ENCODE measurements around the gene INF2. TPM values are rescaled to one million over a fixed set of nuclear protein-coding genes. Genes with fewer than 3 reads are reported as not detected.

The INF2 gene
- total and polyA plus RNA-seq, 9 of the 15 experiments (the other 6 are each of a cell fraction or from before 2014, with no cell fraction given), result 0.56 to 31.3 (median 7.8) TPM

DNA sequence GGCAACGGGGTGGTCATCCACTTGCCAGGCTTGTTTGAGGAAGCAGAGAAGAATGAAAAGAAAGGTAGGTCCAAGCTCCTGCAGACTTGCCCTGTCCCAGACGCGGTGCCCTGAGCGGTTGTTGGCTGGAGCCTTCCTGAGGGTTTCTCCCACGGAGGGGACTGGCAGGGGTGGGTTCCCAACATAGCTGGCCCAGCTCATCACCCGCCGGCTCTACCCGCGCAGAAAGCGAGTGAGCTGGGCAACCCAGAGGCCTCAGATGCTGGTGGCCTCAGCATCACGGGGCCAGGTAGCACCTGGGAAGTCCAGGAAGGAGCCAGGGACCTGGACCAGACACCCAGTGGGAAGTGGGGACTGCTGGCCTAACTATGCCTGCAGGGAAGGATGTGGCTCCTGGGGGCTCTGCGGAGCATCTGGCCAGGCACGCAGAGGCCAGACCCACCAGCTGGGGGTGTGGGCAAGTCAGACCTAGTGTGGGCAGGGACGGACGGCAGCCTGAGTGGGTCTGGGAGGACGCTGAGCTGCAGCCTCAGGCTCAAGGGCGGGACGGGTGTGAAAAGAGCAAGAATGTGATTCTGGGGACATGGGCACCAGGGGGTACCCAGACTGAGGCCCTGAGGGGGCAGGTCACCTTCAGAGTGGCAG lies 49.1 kb downstream of the INF2 start:
- Histone ChIP-seq H4K20me1 (replicated peaks; ENCODE audit: control insufficient read depth, insufficient read depth, low read length) (no peaks in the 10 kb centered on the region), H3K4me1 (replicated peaks in 1 of 2; ENCODE audit: control insufficient read depth in 2 of 2, insufficient read depth in 2 of 2, low read length in 2 of 2) (peaks cover 0 to 45% of the 10 kb centered on the region in 2 experiments; a peak in 2 of 5 replicates), H3K9me1 (ENCODE audit: control insufficient read depth, insufficient read depth, low read length) (no peaks in the 10 kb centered on the region), H3K36me3 (ENCODE audit: control insufficient read depth, insufficient read depth, low read length) (no peaks in the 10 kb centered on the region), H3K79me2 (ENCODE audit: control insufficient read depth, insufficient read depth, low read length) (no peaks in the 10 kb centered on the region), H3K27ac (ENCODE audit: extremely low read depth, low read depth, low read length) (no peak overlapping the region), H3K4me2 (ENCODE audit: insufficient read depth, low read length) (no peak overlapping the region), H3K27me3 (ENCODE audit: control insufficient read depth in 2 of 2, insufficient read depth in 2 of 2, low read length in 2 of 2) (no peaks in the 10 kb centered on the region), H3K9me3 (replicated peaks; ENCODE audit: control insufficient read depth, insufficient read depth, low read depth, low read length) (no peaks in the 10 kb centered on the region), H2AFZ (ENCODE audit: low read depth, low read length) (no peak overlapping the region), H3K4me3 (no peak overlapping the region), H3K9ac (ENCODE audit: insufficient read depth in 1 of 2, low read depth in 2 of 2, low read length in 2 of 2) (no peak overlapping the region; a peak in 2 of 4 replicates)
- BruUV-seq (replicated peaks), result no TSS peak
- intact Hi-C loops (cut with micrococcal nuclease), result no loop called here
- ChIA-PET POLR2A (interaction anchor here (0.5 to 1.3 kb wide), 3 partner anchors 9 to 860 kb away, joined by 3 to 4 read pairs (median 4); no protein-coding TSS in a partner anchor), CTCF (ENCODE audit: low intra/inter-chr PET ratio) (no interaction called here)
- FAIRE-seq (no peak), DNase-seq (ENCODE audit: extremely low read depth in 1 of 4, low spot score in 3 of 4) (no peak), ATAC-seq (no peak)
- TF ChIP-seq ZNF24 (IDR thresholded peaks at IDR 0.05) (no peak), ZNF274 (IDR thresholded peaks at IDR 0.05; ENCODE audit: borderline replicate concordance, low read depth, low read length) (no peak), ARID1B (IDR thresholded peaks at IDR 0.05) (no peak), NR3C1 (CRISPR knock-in tag; IDR thresholded peaks at IDR 0.05) (no peak), CBX2 (IDR thresholded peaks at IDR 0.05; ENCODE audit: insufficient read depth, low read length, poor library complexity, severe bottlenecking) (no peak), NR2F6 (CRISPR knock-in tag; IDR thresholded peaks at IDR 0.05) (no peak), LEF1 (IDR thresholded peaks at IDR 0.05) (no peak), NR1H2 (CRISPR knock-in tag; IDR thresholded peaks at IDR 0.05) (no peak), RHOXF2B (CRISPR knock-in tag; conservative IDR thresholded peaks at IDR 0.05) (no peak), KLF13 (tag; IDR thresholded peaks at IDR 0.05; ENCODE audit: borderline replicate concordance, low read depth) (no peak), ZKSCAN8 (CRISPR knock-in tag; IDR thresholded peaks at IDR 0.05) (no peak), ATF7 (IDR thresholded peaks at IDR 0.05) (no peak), POLR2B (IDR thresholded peaks at IDR 0.05; ENCODE audit: low read depth, partially characterized antibody) (no peak), ZNF57 (CRISPR knock-in tag; IDR thresholded peaks at IDR 0.05) (no peak)
- TF ChIP-seq, protein P1, sequence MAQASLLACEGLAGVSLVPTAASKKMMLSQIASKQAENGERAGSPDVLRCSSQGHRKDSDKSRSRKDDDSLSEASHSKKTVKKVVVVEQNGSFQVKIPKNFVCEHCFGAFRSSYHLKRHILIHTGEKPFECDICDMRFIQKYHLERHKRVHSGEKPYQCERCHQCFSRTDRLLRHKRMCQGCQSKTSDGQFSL (CRISPR knock-in tag; IDR thresholded peaks at IDR 0.05), result no peak
- TF ChIP-seq, protein P1 (tag; IDR thresholded peaks at IDR 0.05), result no peak
- 50% methylated on average over 13 of the region's 18 CpGs for WGBS (ENCODE audit: insufficient coverage, low coverage, missing lambda C conversion rate)
- in situ Hi-C loops (cut with MboI), result no loop called here

Measured in K562 (cell line).